ENCODE results near the gene SIK3. TPM values are rescaled to one million over a fixed set of nuclear protein-coding genes. Genes with fewer than 3 reads are reported as not detected.

SIK3 gene
- polyA plus RNA-seq, 1 experiment = 7.3 TPM

DNA sequence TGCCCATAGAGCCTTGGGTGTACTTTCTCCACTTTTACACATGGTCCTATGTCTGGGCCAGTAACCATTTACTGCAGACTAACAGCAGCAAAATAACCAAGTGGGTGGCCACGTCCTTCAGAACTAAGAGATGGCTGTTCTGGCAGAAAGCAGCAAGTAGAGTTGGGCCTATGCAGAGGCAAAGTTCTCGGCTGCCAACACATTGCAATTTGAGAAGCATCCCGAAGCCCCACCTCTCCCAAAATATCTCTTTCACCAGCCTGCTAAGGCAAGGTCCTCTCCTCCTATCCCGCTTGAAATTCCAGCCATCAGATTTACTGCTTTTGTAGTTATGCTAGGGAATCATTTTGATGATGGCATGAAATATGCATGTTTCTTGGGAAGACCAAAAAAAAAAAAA lies 142.3 kb downstream of the SIK3 start:
- peaks cover 1% of the 10 kb centered on the region; the same call in 1 of the 2 replicates for H3K36me3 ChIP-seq (ENCODE audit: control insufficient read depth, insufficient read depth, low read length)
- ChIA-PET CTCF (interaction anchor here (0.9 to 1.2 kb wide), 2 partner anchors 24 to 188 kb away, joined by 3 read pairs; partner anchors contain the start of gene PAFAH1B2), POLR2A (no interaction called here)
- TF ChIP-seq CTCF (IDR thresholded peaks at IDR 0.05; ENCODE audit: insufficient read depth, low read depth, low read length) = no peak
- H3K4me3 ChIP-seq (ENCODE audit: low read depth, low read length) = no peak overlapping the region
- H3K27me3 ChIP-seq (ENCODE audit: control insufficient read depth, insufficient read depth, low read length) = no peaks in the 10 kb centered on the region
- no peak for DNase-seq (ENCODE audit: low read depth)

- Histone ChIP-seq H3K4me3 (ENCODE audit: low read depth, low read length) (no peak overlapping the region), H3K36me3 (ENCODE audit: control insufficient read depth, insufficient read depth, low read length) (peaks cover 1% of the 10 kb centered on the region; the same call in 1 of the 2 replicates), H3K27me3 (ENCODE audit: control insufficient read depth, insufficient read depth, low read length) (no peaks in the 10 kb centered on the region)
- no peak for TF ChIP-seq CTCF (IDR thresholded peaks at IDR 0.05; ENCODE audit: insufficient read depth, low read depth, low read length)
- CTCF ChIA-PET = interaction anchor here (0.9 to 1.2 kb wide), 2 partner anchors 24 to 189 kb away, joined by 3 read pairs; partner anchors contain the start of gene PAFAH1B2
- POLR2A ChIA-PET = no interaction called here
- no peak for DNase-seq (ENCODE audit: low read depth)
These were observed 142.7 kb downstream of the SIK3 start for GRCh38 chr11:116955548-116955947.

DNA sequence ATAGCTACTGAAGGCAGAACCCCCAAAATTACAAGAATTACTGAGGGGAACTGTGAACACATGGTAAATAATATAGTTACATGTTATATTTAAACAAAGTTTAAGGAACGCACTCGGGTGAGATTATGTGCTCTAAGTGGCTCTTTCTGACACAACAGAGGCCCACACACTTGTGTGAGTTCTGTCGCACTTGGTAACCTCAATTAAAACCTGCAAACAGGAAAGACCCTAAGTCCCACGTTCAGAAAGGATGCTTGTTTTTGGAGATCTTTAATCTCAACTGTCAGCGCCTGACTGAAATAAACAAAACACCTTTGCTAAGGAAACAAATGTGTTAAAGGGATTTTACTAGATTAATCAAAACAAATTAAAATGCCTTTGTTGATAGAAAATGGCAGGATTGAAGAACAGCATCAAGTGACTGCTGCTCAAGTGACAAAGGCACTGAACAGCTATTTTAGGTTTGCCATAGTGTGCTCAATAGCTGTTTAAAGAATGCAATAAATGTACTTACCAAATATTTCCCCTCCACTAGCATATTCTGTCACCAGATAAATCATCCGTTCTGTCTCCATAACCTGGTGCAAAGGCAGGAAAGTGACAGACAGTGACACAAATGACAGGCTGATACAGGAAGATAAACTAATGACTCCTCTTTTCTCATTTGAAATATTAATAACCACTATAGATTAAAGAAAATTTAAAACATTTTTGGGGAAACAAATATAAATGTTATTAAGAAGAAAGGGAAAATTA lies 144.5 kb downstream of the SIK3 start:
- ChIA-PET POLR2A (interaction anchor here (0.6 kb wide), 1 partner anchor 141 kb away, joined by 3 read pairs; no protein-coding TSS in a partner anchor), CTCF (no interaction called here)
- Histone ChIP-seq H3K36me3 (ENCODE audit: control insufficient read depth, insufficient read depth, low read length) (peaks cover 1% of the 10 kb centered on the region; the same call in 1 of the 2 replicates), H3K27me3 (ENCODE audit: control insufficient read depth, insufficient read depth, low read length) (no peaks in the 10 kb centered on the region), H3K4me3 (ENCODE audit: low read depth, low read length) (no peak overlapping the region)
- TF ChIP-seq CTCF (IDR thresholded peaks at IDR 0.05; ENCODE audit: insufficient read depth, low read depth, low read length) = no peak
- DNase-seq (ENCODE audit: low read depth) = no peak

DNA sequence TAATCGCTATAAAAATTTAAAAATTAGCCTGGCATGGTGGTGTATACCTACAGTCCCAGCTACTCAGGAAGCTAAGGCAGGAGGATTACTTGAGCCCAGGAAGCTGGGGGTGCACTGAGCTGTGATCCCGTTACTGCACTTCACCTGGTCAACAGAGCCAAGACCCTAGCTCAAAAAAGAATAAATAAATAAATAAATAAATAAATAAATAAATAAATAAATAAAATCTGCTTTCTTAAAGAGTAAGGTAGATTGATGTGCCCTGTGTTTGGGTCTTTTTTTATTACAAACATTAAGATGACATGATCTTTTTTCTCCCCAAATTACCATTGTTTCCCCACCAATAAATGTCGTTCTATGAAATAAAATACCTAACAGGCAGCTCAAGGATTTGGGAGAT lies 146.5 kb downstream of the SIK3 start:
- Histone ChIP-seq H3K27me3 (ENCODE audit: control insufficient read depth, insufficient read depth, low read length) (no peaks in the 10 kb centered on the region), H3K36me3 (ENCODE audit: control insufficient read depth, insufficient read depth, low read length) (peaks cover 1% of the 10 kb centered on the region; the same call in 1 of the 2 replicates), H3K4me3 (ENCODE audit: low read depth, low read length) (no peak overlapping the region)
- CTCF ChIA-PET = interaction anchor here (0.8 to 1.2 kb wide), 2 partner anchors 16 to 50 kb away, joined by 3 read pairs; no protein-coding TSS in a partner anchor
- POLR2A ChIA-PET = no interaction called here
- no peak for TF ChIP-seq CTCF (IDR thresholded peaks at IDR 0.05; ENCODE audit: insufficient read depth, low read depth, low read length)
- DNase-seq (ENCODE audit: low read depth) = no peak

DNA sequence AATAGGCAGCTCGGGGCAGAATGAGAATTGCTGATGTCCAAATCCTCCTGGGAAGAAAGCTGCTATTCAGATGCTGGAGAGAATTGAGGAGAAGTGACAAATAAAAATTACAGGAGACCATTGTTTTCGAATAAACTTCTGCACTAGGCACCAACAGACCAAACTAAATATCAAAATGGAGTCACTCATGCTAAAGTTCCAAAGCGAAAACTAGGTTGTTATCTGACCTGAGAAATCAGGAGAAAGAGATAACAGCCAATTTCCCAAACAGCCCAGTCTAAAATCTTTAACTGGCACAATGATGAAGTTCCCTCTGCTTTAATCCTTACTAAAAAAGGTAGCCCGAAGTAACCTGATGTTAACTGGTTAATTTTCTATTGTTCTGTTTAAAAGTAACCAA lies 148.0 kb downstream of the SIK3 start:
- no peak for TF ChIP-seq CTCF (IDR thresholded peaks at IDR 0.05; ENCODE audit: insufficient read depth, low read depth, low read length)
- H3K27me3 ChIP-seq (ENCODE audit: control insufficient read depth, insufficient read depth, low read length) = no peaks in the 10 kb centered on the region
- H3K4me3 ChIP-seq (ENCODE audit: low read depth, low read length) = no peak overlapping the region
- no peaks in the 10 kb centered on the region; the same call in 1 of the 2 replicates for H3K36me3 ChIP-seq (ENCODE audit: control insufficient read depth, insufficient read depth, low read length)
- DNase-seq (ENCODE audit: low read depth) = no peak
- ChIA-PET CTCF (interaction anchor here (0.8 to 1.2 kb wide), 2 partner anchors 43 to 156 kb away, joined by 3 read pairs; no protein-coding TSS in a partner anchor), POLR2A (no interaction called here)

Data from BJ (cell line).